EH (cell line): ENCODE results near the gene CRIP1.

Experiments used
- DNase-seq: peaks from one replicate; pipeline ENCODE4 v3.0.0-alpha.2; 2015; ENCODE audit warnings: low read depth

Gene CRIP1

GRCh38 chr14:105492971-105493871 lies 6.5 kb downstream of the CRIP1 start:
- DNase-seq, result no peak

- no peak for DNase-seq
These were observed 7.4 kb downstream of the CRIP1 start for GRCh38 chr14:105493921-105494605.

DNA sequence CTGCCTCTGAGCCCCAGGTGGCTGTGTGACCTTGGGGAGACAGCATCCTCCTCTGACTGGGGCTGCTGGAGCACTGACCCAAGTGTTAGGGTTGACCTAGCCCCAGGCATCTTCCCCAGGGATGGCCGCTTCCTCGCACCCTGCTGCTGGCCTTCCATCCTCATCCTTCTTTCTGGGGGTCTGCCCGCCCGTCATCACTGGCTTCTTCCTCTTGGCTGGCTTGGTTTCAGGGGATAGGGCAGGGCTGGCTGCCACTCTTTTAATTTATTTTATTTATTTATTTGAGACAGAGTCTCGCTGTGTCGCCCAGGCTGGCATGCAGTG lies 7.9 kb downstream of the CRIP1 start:
- no peak for DNase-seq

DNA sequence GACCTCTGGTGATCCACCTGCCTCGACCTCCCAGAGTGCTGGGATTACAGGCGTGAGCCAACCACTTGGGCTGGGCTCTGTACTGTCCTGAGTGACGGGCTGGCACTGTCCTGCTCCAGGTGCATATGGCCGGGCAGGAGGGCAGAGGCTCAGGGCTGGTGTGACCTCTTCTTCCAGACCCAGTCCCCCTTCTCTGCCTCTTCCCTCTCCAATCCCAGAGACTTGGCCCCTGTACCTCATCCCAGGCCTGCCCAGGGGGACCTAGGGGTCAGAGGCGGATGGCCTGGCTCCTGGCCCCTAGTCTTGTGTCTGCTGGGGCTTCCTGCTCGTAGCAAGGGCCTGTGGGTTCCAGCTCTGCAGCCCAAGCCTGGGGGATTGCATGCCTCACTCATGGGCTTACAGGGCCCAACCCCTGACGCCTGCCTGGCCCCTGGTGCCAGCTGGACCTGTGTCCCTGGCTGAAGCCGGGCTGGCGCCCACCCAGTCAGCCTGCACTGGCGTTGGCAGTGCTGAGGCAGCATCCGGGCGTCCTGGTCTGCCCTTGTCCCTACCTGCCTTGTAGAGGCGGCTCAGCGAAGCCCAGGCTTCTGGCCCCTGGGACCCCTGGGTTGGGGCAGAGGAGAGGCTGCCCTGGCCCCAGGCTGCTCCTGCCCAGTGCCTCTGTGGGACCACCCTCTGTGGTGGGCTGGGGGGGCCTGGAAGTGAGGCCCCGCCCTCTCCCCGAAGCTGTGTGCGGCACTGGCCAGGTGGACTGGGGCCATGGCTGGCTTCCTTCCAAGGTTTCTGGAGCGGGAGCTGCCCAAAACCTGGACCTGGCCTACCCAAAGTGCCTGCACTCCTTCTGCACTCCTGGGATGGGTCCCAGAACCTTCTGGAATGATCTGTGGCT lies 8.7 kb downstream of the CRIP1 start:
- DNase-seq, result no peak

GRCh38 chr14:105495990-105496830 lies 9.5 kb downstream of the CRIP1 start:
- DNase-seq, result no peak

DNA sequence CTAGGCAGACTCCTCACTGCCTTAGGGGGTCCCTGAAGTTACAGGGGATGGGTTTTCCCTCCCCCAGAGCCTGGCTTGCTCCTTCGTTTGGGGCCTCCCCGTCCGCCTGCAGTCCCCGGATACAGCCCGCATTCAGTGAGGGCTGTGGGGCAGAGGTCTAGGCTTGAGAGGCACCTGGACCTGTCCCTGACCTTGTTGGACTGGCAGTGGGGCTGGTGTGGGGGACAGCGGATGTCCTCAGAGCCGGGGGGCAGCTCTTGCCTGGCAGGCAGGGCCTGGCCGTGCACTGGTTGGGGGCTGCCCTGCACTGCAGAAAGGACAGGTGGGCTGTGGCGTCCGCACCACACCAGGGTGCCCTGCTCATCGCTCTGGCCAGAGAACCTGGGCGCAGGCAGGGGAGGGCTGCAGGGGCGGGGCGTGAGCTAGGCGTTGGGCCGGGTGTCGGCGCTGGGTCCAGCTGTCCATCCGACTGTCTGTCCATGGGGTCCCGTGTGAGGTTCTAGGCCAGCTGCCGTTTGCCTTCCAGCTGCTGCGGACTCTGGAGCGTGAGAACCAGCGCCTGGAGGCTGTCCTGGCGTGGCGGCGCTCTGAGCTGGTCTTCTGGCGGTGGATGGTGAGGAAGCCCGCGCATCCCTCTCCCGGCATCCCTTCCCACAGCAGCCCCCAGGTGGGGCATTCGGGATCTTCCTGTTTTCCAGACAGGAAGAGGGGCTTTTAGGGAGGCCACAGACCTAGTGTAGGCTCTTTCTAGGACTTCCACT lies 10.3 kb downstream of the CRIP1 start:
- no peak for DNase-seq

GRCh38 chr14:105497671-105498429 lies 11.2 kb downstream of the CRIP1 start:
- DNase-seq, result no peak

- DNase-seq, result no peak
These were observed 12.0 kb downstream of the CRIP1 start for GRCh38 chr14:105498430-105499255.

DNA sequence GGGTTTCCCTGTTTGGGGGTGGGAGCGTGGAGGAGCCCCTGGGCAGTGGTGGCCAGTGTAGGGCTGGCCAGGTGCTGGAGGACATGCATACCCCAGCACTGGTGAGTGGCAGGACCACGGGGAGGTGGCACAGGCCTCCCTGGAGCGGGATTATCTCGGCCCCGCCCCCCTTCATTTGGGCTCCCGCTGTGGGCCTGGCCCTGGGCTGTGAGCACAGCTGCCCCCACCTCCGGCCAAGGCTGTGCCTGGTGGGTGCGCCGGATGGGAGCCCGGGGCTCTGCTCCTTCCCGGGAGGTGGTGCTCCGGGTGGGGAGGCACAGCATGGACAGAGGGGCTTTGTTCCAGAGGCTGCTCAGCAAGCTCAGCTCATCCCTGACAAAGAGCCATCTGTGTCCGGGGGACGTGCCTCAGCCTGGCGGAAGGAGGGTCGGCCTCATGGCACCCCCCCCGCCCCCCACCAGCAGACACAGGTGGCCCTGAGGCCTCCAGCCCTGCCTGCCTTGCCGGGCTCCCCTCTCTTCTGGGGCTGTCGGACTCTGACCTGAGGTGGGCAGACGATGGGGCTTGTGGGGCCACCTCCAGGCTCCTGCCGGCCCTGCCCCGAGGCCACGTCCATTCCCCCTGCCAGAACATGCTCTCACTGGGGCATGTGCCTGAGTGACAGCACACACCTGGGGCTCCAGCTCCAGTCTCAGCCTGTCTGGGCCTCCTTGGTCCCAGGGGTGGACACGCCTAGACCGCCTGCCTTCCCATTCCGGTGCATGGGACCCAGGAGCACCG lies 12.8 kb downstream of the CRIP1 start:
- DNase-seq, result no peak

GRCh38 chr14:105500036-105500725 lies 13.5 kb downstream of the CRIP1 start:
- no peak for DNase-seq

DNA sequence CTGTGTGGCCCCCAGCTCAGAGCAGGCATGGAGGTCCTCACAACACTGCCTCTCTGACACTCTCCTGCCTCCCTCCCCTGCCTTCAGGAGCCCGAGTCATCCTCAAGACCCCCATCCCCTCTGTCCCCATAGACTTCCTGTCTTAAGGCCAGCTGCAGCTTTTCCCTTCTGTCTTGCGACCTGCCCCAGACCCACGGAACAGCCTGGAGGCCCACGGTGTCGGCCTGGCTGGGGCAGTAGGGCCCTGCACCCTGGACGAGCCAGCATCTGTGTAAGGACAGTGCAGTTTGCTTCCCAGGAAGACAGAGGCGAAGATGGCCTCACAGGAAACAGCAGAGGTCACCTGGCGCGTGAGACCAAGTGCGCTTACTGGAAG lies 14.0 kb downstream of the CRIP1 start:
- DNase-seq, result no peak

DNA sequence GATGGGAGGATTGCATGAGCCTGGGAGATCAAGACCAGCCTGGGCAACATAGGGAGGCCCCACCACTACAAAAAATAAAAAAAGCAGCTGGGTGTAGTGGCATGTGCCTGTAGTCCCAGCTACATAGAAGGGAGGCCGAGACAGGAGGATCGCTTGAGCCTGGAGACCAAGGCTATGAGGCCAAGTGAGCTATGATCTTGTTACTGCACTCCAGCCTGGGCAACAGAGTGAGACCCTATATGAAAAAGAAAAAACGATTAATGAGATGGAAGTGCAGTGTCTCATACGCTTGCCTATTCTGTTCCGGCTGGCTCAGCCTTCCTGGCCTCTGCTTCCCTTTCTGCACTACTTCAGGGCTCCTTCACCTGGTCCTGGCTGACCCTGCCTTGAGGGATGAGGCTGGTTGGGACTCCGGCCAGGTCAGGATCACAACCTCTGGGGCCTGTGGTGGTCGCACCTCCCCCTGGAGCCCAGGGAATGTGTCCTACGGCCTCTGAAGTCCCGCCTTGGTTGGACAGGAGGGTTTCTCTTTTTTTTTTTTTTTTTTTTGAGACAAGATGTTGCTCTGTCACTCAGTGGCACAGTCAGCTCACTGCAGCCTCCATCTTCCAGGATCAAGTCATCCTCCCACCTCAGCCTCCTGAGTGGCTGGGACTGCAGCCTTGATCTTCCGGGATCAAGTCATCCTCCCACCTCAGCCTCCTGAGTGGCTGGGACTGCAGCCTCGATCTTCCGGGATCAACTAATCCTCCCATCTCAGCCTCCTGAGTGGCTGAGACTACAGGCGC lies 15.0 kb downstream of the CRIP1 start:
- no peak for DNase-seq

DNA sequence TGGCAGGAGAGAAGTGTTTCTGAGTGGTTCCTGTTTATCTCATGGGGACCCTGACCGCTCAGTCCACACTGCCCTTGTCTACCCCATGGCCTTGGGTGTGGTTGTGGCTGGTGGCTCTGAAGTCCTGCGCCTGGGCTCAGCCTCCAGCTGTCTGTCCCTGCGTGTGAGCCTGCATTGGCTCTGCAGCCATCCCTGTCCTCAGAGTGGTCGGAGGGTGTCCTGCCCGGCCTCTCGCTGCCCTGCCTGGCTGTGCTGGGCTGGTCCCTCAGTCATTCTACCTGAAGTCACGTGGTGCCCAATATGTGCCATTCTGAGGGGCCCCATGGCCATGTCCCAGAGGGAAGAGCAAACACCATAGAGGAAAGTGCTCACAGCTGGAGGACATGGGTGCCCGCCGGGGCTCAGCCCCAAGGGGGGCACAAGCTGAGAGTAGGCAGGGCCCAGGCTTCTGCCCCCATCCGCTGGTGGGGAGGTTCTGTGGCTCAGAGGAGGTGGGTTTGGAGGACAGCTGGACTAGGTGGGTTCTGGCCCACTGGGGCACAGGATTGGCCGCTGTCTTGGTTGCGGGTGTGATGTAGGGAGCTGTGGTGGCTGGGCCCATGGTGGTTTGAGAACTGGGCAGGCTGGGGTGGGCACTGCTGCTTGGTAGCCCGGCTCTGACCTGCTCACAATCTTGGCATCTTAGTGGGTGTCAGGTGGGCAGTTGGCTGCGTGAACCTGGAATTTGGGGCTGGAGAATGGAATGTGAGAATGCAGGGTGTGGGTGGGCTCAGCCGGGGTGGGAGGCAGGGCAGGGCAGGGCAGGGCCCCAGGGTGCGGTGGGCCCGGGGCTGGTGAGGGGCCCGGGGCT lies 16.0 kb downstream of the CRIP1 start:
- no peak for DNase-seq

DNA sequence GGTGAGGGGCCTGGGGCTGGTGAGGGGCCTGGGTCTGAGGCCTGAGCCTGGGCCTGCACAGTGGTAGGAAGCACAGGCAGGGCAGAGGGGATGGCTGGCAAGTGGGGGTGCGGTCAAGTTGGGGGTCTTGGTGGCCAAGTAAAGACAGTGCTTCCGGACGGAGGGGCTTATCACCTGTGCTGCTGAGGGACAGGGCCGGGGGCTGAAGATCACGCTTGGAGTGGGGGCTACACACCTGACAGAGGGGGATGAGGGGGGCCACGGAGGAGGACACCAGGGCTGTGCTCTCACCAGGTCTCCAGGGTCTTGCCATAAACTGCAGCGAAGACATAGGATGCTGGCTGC lies 16.6 kb downstream of the CRIP1 start:
- no peak for DNase-seq

- DNase-seq, result no peak
These were observed 17.4 kb downstream of the CRIP1 start for GRCh38 chr14:105503935-105504692.
